HEK293 (cell line): ENCODE measurements around the gene STARD8.

ENCODE experiments used
- IKZF3 ChIP-seq: fragments of 450-650 bp; IDR thresholded peaks from 2 replicates; pipeline ENCODE4 v1.5.0; 2018; ENCODE audit warnings: missing biosample characterization, mild to moderate bottlenecking, missing genetic modification characterization, moderate library complexity
- KLF1 ChIP-seq: fragments of 450-650 bp; formaldehyde crosslinking; IDR thresholded peaks from 2 replicates; pipeline ENCODE4 v1.5.1; 2016; ENCODE audit warnings: missing biosample characterization, missing genetic modification characterization
- RBAK ChIP-seq: fragments of 450-650 bp; formaldehyde crosslinking; IDR thresholded peaks from 2 replicates; pipeline ENCODE4 v1.5.1; 2016; ENCODE audit warnings: missing biosample characterization, missing genetic modification characterization
- SCRT2 ChIP-seq: fragments of 450-650 bp; formaldehyde crosslinking; IDR thresholded peaks from 2 replicates; pipeline ENCODE4 v1.5.1; 2016; ENCODE audit warnings: missing biosample characterization, missing genetic modification characterization
- TRIM28 ChIP-seq: IDR thresholded peaks from 2 replicates; pipeline ENCODE4 v1.6.1; 2011; ENCODE audit warnings: low read length, control low read depth, borderline replicate concordance
- ZNF19 ChIP-seq: fragments of 450-650 bp; formaldehyde crosslinking; IDR thresholded peaks from 2 replicates; pipeline ENCODE4; 2016; ENCODE audit warnings: missing biosample characterization, missing genetic modification characterization, low read depth
- ZNF335 ChIP-seq: fragments of 450-650 bp; formaldehyde crosslinking; conservative IDR thresholded peaks from 2 replicates; pipeline ENCODE4 v1.5.1; 2016; ENCODE audit warnings: missing biosample characterization, missing genetic modification characterization
- ZNF391 ChIP-seq: fragments of 450-650 bp; formaldehyde crosslinking; IDR thresholded peaks from 2 replicates; pipeline ENCODE4 v1.5.1; 2016; ENCODE audit warnings: low read depth, missing biosample characterization, missing genetic modification characterization, borderline replicate concordance
- ZNF530 ChIP-seq: fragments of 450-650 bp; formaldehyde crosslinking; IDR thresholded peaks from 2 replicates; pipeline ENCODE4 v1.5.1; 2016; ENCODE audit warnings: low read depth, missing biosample characterization, missing genetic modification characterization
- ZNF555 ChIP-seq: fragments of 450-650 bp; formaldehyde crosslinking; conservative IDR thresholded peaks from 2 replicates; pipeline ENCODE4 v1.5.1; 2017; ENCODE audit warnings: missing biosample characterization, mild to moderate bottlenecking, missing genetic modification characterization, inconsistent platforms
- ZNF600 ChIP-seq: fragments of 450-650 bp; formaldehyde crosslinking; IDR thresholded peaks from 2 replicates; pipeline ENCODE4 v1.5.1; 2016; ENCODE audit warnings: missing biosample characterization, missing genetic modification characterization
- ZNF785 ChIP-seq: fragments of 450-650 bp; formaldehyde crosslinking; IDR thresholded peaks from 2 replicates; pipeline ENCODE4 v1.5.1; 2016; ENCODE audit warnings: missing biosample characterization, missing genetic modification characterization
- TF ChIP-seq, protein P1 (sequence below): fragments of 450-650 bp; formaldehyde crosslinking; IDR thresholded peaks from 2 replicates; pipeline ENCODE4 v1.5.1; 2016; ENCODE audit warnings: missing biosample characterization, missing genetic modification characterization
- TF ChIP-seq, protein P2 (sequence below): fragments of 450-650 bp; formaldehyde crosslinking; IDR thresholded peaks from 2 replicates; pipeline ENCODE4 v1.5.1; 2016; ENCODE audit warnings: missing biosample characterization, missing genetic modification characterization
- TF ChIP-seq, protein P3 (sequence below): fragments of 450-650 bp; formaldehyde crosslinking; IDR thresholded peaks from 2 replicates; pipeline ENCODE4 v1.5.1; 2016; ENCODE audit warnings: missing biosample characterization, missing genetic modification characterization
- TF ChIP-seq, protein P4 (sequence below): fragments of 450-650 bp; formaldehyde crosslinking; IDR thresholded peaks from 2 replicates; pipeline ENCODE4; 2016; ENCODE audit warnings: missing biosample characterization, missing genetic modification characterization
- TF ChIP-seq, protein P5 (sequence below): fragments of 450-650 bp; formaldehyde crosslinking; IDR thresholded peaks from 2 replicates; pipeline ENCODE4 v1.5.1; 2016; ENCODE audit warnings: missing biosample characterization, missing genetic modification characterization, borderline replicate concordance
- TF ChIP-seq, protein P6 (sequence below): fragments of 450-650 bp; formaldehyde crosslinking; IDR thresholded peaks from 2 replicates; pipeline ENCODE4 v1.5.1; 2016; ENCODE audit warnings: missing biosample characterization, missing genetic modification characterization
- TF ChIP-seq, protein P7 (sequence below): fragments of 450-650 bp; formaldehyde crosslinking; IDR thresholded peaks from 2 replicates; pipeline ENCODE4 v1.5.1; 2017; ENCODE audit warnings: missing biosample characterization, missing genetic modification characterization

STARD8 gene

DNA sequence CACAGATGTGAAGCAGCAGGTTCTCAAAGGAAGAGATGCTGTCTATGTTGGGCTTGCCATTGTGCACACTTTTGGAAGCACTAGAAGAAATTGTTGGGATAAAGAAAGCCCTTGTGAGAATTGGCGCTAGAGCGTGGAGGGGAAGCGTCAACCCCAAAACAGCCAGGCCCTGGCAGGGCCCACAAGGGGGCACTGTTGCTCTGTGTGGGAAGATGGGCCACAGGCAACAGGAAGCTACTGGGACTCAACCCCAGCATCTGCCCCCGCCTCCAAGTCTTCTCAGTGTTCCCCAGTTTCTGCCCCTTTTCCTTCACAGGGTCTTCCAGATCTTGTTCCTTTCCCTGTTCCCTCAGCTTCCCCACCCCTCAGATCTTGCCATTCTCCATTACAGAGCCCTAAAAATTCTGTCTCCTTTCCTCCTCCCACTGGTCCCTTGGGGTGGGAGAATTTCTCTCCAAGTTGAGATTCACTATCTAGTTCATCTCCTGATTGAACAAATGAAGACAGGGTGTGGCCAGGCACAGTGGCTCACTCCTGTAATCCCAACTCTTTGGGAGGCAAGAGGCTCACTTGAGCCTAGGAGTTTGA lies 85.5 kb downstream of the STARD8 start (continued):
- TF ChIP-seq, protein P1, sequence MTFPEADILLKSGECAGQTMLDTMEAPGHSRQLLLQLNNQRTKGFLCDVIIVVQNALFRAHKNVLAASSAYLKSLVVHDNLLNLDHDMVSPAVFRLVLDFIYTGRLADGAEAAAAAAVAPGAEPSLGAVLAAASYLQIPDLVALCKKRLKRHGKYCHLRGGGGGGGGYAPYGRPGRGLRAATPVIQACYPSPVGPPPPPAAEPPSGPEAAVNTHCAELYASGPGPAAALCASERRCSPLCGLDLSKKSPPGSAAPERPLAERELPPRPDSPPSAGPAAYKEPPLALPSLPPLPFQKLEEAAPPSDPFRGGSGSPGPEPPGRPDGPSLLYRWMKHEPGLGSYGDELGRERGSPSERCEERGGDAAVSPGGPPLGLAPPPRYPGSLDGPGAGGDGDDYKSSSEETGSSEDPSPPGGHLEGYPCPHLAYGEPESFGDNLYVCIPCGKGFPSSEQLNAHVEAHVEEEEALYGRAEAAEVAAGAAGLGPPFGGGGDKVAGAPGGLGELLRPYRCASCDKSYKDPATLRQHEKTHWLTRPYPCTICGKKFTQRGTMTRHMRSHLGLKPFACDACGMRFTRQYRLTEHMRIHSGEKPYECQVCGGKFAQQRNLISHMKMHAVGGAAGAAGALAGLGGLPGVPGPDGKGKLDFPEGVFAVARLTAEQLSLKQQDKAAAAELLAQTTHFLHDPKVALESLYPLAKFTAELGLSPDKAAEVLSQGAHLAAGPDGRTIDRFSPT (tag by site-specific recombination) = no peak
- TF ChIP-seq RBAK (no peak), ZNF600 (tag by site-specific recombination) (no peak), ZNF555 (tag by site-specific recombination) (no peak), ZNF391 (no peak), TRIM28 (no peak), ZNF335 (peak; percentile 74), IKZF3 (tag by site-specific recombination) (no peak), KLF1 (no peak), ZNF530 (tag by site-specific recombination) (no peak), ZNF785 (tag by site-specific recombination) (no peak), SCRT2 (tag by site-specific recombination) (peak; percentile 83), ZNF19 (no peak)
- TF ChIP-seq, protein P2, sequence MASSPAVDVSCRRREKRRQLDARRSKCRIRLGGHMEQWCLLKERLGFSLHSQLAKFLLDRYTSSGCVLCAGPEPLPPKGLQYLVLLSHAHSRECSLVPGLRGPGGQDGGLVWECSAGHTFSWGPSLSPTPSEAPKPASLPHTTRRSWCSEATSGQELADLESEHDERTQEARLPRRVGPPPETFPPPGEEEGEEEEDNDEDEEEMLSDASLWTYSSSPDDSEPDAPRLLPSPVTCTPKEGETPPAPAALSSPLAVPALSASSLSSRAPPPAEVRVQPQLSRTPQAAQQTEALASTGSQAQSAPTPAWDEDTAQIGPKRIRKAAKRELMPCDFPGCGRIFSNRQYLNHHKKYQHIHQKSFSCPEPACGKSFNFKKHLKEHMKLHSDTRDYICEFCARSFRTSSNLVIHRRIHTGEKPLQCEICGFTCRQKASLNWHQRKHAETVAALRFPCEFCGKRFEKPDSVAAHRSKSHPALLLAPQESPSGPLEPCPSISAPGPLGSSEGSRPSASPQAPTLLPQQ (tag by site-specific recombination) = no peak
- TF ChIP-seq, protein P3, sequence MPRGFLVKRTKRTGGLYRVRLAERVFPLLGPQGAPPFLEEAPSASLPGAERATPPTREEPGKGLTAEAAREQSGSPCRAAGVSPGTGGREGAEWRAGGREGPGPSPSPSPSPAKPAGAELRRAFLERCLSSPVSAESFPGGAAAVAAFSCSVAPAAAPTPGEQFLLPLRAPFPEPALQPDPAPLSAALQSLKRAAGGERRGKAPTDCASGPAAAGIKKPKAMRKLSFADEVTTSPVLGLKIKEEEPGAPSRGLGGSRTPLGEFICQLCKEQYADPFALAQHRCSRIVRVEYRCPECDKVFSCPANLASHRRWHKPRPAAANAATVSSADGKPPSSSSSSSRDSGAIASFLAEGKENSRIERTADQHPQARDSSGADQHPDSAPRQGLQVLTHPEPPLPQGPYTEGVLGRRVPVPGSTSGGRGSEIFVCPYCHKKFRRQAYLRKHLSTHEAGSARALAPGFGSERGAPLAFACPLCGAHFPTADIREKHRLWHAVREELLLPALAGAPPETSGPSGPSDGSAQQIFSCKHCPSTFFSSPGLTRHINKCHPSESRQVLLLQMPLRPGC (tag by site-specific recombination) = no peak
- TF ChIP-seq, protein P4, sequence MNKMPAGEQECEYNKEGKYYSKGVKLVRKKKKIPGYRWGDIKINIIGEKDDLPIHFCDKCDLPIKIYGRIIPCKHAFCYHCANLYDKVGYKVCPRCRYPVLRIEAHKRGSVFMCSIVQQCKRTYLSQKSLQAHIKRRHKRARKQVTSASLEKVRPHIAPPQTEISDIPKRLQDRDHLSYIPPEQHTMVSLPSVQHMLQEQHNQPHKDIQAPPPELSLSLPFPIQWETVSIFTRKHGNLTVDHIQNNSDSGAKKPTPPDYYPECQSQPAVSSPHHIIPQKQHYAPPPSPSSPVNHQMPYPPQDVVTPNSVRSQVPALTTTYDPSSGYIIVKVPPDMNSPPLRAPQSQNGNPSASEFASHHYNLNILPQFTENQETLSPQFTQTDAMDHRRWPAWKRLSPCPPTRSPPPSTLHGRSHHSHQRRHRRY (tag by site-specific recombination) = no peak
- TF ChIP-seq, protein P5, sequence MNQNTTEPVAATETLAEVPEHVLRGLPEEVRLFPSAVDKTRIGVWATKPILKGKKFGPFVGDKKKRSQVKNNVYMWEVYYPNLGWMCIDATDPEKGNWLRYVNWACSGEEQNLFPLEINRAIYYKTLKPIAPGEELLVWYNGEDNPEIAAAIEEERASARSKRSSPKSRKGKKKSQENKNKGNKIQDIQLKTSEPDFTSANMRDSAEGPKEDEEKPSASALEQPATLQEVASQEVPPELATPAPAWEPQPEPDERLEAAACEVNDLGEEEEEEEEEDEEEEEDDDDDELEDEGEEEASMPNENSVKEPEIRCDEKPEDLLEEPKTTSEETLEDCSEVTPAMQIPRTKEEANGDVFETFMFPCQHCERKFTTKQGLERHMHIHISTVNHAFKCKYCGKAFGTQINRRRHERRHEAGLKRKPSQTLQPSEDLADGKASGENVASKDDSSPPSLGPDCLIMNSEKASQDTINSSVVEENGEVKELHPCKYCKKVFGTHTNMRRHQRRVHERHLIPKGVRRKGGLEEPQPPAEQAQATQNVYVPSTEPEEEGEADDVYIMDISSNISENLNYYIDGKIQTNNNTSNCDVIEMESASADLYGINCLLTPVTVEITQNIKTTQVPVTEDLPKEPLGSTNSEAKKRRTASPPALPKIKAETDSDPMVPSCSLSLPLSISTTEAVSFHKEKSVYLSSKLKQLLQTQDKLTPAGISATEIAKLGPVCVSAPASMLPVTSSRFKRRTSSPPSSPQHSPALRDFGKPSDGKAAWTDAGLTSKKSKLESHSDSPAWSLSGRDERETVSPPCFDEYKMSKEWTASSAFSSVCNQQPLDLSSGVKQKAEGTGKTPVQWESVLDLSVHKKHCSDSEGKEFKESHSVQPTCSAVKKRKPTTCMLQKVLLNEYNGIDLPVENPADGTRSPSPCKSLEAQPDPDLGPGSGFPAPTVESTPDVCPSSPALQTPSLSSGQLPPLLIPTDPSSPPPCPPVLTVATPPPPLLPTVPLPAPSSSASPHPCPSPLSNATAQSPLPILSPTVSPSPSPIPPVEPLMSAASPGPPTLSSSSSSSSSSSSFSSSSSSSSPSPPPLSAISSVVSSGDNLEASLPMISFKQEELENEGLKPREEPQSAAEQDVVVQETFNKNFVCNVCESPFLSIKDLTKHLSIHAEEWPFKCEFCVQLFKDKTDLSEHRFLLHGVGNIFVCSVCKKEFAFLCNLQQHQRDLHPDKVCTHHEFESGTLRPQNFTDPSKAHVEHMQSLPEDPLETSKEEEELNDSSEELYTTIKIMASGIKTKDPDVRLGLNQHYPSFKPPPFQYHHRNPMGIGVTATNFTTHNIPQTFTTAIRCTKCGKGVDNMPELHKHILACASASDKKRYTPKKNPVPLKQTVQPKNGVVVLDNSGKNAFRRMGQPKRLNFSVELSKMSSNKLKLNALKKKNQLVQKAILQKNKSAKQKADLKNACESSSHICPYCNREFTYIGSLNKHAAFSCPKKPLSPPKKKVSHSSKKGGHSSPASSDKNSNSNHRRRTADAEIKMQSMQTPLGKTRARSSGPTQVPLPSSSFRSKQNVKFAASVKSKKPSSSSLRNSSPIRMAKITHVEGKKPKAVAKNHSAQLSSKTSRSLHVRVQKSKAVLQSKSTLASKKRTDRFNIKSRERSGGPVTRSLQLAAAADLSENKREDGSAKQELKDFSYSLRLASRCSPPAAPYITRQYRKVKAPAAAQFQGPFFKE (tag by site-specific recombination) = no peak
- TF ChIP-seq, protein P6, sequence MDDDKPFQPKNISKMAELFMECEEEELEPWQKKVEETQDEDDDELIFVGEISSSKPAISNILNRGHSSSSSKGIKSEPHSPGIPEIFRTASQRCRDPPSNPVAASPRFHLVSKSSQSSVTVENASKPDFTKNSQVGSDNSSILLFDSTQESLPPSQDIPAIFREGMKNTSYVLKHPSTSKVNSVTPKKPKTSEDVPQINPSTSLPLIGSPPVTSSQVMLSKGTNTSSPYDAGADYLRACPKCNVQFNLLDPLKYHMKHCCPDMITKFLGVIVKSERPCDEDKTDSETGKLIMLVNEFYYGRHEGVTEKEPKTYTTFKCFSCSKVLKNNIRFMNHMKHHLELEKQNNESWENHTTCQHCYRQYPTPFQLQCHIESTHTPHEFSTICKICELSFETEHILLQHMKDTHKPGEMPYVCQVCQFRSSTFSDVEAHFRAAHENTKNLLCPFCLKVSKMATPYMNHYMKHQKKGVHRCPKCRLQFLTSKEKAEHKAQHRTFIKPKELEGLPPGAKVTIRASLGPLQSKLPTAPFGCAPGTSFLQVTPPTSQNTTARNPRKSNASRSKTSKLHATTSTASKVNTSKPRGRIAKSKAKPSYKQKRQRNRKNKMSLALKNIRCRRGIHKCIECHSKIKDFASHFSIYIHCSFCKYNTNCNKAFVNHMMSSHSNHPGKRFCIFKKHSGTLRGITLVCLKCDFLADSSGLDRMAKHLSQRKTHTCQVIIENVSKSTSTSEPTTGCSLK = no peak
- TF ChIP-seq, protein P7, sequence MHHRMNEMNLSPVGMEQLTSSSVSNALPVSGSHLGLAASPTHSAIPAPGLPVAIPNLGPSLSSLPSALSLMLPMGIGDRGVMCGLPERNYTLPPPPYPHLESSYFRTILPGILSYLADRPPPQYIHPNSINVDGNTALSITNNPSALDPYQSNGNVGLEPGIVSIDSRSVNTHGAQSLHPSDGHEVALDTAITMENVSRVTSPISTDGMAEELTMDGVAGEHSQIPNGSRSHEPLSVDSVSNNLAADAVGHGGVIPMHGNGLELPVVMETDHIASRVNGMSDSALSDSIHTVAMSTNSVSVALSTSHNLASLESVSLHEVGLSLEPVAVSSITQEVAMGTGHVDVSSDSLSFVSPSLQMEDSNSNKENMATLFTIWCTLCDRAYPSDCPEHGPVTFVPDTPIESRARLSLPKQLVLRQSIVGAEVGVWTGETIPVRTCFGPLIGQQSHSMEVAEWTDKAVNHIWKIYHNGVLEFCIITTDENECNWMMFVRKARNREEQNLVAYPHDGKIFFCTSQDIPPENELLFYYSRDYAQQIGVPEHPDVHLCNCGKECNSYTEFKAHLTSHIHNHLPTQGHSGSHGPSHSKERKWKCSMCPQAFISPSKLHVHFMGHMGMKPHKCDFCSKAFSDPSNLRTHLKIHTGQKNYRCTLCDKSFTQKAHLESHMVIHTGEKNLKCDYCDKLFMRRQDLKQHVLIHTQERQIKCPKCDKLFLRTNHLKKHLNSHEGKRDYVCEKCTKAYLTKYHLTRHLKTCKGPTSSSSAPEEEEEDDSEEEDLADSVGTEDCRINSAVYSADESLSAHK (tag by site-specific recombination) = no peak
